Measurements from ENCODE around the gene DRC7.

The DRC7 gene

DNA sequence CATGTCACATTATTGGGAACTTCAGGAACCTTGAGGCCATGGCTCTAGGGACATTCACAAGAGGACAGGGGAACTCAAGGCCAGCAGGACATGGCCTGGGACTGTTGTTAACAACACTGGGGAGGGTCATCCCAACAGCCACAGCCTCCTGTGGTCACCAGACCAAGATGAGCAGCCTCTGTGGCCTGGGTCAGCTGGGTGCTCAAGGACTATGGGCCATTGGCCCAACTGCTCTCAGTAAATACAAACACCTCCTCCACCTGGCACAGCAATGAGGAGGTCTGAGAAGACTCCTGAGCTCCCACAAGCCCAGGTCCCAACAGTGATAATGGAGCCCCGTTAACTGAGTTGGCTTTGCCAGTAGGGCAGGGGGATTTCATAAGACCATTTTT lies 86.7 kb downstream of the DRC7 start:
- DNase-seq (ENCODE audit: low read depth in 4 of 4, low spot score in 1 of 4) = no peak

All from stimulated activated CD4-positive, alpha-beta T cell treated with anti-CD3 and anti-CD28 coated beads, Interleukin-1b, Interleukin-23, amount 100 ng/mL, for 24 hours (primary cell).